SK-N-SH treated with all-trans-retinoic acid at 6 μM for 48 hours (cell line): ENCODE data around the gene SERPINA6.

Source experiments
- ATAC-seq: fragments of 200-7000 bp; cut with Tn5 transposase; 3 replicates; pipeline ENCODE4 v1.9.1; 2020; ENCODE audit warnings: mild to moderate bottlenecking, moderate library complexity
- ARNTL ChIP-seq: fragments of 450-650 bp; formaldehyde crosslinking; IDR thresholded peaks from 2 replicates; pipeline ENCODE4 v1.5.0; 2020; ENCODE audit warnings: low read depth, mild to moderate bottlenecking, moderate library complexity, borderline replicate concordance
- BACH2 ChIP-seq: fragments of 250-450 bp; sonication (Bioruptor Pico); IDR thresholded peaks from 2 replicates; pipeline ENCODE4 v1.9.0; 2021; ENCODE audit warnings: mild to moderate bottlenecking, borderline replicate concordance
- CSDC2 ChIP-seq: fragments of 250-450 bp; sonication (Bioruptor Pico); IDR thresholded peaks from 2 replicates; pipeline ENCODE4 v1.5.0; 2020; ENCODE audit warnings: mild to moderate bottlenecking, moderate library complexity
- ESRRG ChIP-seq: fragments of 250-450 bp; sonication (Bioruptor Pico); IDR thresholded peaks from 2 replicates; pipeline ENCODE4 v1.6.1; 2021; ENCODE audit warnings: mild to moderate bottlenecking
- GLIS3 ChIP-seq: fragments of 250-450 bp; sonication (Bioruptor Pico); IDR thresholded peaks from 2 replicates; pipeline ENCODE4 v1.5.0; 2020; ENCODE audit warnings: mild to moderate bottlenecking, moderate library complexity
- ISL1 ChIP-seq: fragments of 250-450 bp; sonication (Bioruptor Pico); IDR thresholded peaks from 2 replicates; pipeline ENCODE4 v2.1.2; 2022; ENCODE audit warnings: mild to moderate bottlenecking, moderate library complexity
- OSR1 ChIP-seq: fragments of 250-450 bp; sonication (Bioruptor Pico); IDR thresholded peaks from 2 replicates; pipeline ENCODE4 v1.8.0; 2022; ENCODE audit warnings: moderate library complexity, mild to moderate bottlenecking, inconsistent platforms
- PPARA ChIP-seq: fragments of 250-450 bp; sonication (Bioruptor Pico); IDR thresholded peaks from 2 replicates; pipeline ENCODE4 v1.5.0; 2020; ENCODE audit warnings: mild to moderate bottlenecking, borderline replicate concordance
- RARB ChIP-seq: fragments of 250-450 bp; sonication (Bioruptor Pico); IDR thresholded peaks from 2 replicates; pipeline ENCODE4 v1.8.0; 2021; ENCODE audit warnings: mild to moderate bottlenecking, moderate library complexity
- SNAI2 ChIP-seq: fragments of 250-450 bp; sonication (Bioruptor Pico); IDR thresholded peaks from 2 replicates; pipeline ENCODE4 v1.5.0; 2020; ENCODE audit warnings: mild to moderate bottlenecking, moderate library complexity
- TCF4 ChIP-seq: fragments of 250-450 bp; sonication (Bioruptor Pico); IDR thresholded peaks from 2 replicates; pipeline ENCODE4 v1.8.0; 2021; ENCODE audit warnings: mild to moderate bottlenecking, moderate library complexity, borderline replicate concordance
- TOX ChIP-seq: fragments of 250-450 bp; sonication (Bioruptor Pico); IDR thresholded peaks from 2 replicates; pipeline ENCODE4 v1.8.0; 2021; ENCODE audit warnings: mild to moderate bottlenecking, moderate library complexity, borderline replicate concordance
- ZC3H10 ChIP-seq: fragments of 250-450 bp; sonication (Bioruptor Pico); IDR thresholded peaks from 2 replicates; pipeline ENCODE4 v1.5.1; 2021; ENCODE audit warnings: mild to moderate bottlenecking, moderate library complexity
- ZFP3 ChIP-seq: fragments of 250-450 bp; sonication (Bioruptor Pico); IDR thresholded peaks from 2 replicates; pipeline ENCODE4 v1.5.0; 2020; ENCODE audit warnings: mild to moderate bottlenecking, moderate library complexity
- ZFP30 ChIP-seq: fragments of 450-650 bp; formaldehyde crosslinking; IDR thresholded peaks from 2 replicates; pipeline ENCODE4 v1.5.0; 2022; ENCODE audit warnings: mild to moderate bottlenecking, moderate library complexity
- ZNF565 ChIP-seq: fragments of 450-650 bp; formaldehyde crosslinking; conservative IDR thresholded peaks from 2 replicates; pipeline ENCODE4 v1.5.0; 2020; ENCODE audit warnings: low read depth, mild to moderate bottlenecking, moderate library complexity
- ZNF70 ChIP-seq: fragments of 450-650 bp; formaldehyde crosslinking; IDR thresholded peaks from 2 replicates; pipeline ENCODE4 v1.5.0; 2020; ENCODE audit warnings: mild to moderate bottlenecking, moderate library complexity
- ZNF8 ChIP-seq: fragments of 450-650 bp; formaldehyde crosslinking; IDR thresholded peaks from 2 replicates; pipeline ENCODE4 v1.5.0; 2020; ENCODE audit warnings: mild to moderate bottlenecking, moderate library complexity
- TF ChIP-seq, protein P1 (sequence below): fragments of 250-450 bp; sonication (Bioruptor Pico); IDR thresholded peaks from 2 replicates; pipeline ENCODE4 v1.8.0; 2021; ENCODE audit warnings: low read depth, mild to moderate bottlenecking, moderate library complexity, borderline replicate concordance
- TF ChIP-seq, protein P2 (sequence below): fragments of 250-450 bp; sonication (Bioruptor Pico); IDR thresholded peaks from 2 replicates; pipeline ENCODE4 v1.8.0; 2020; ENCODE audit warnings: mild to moderate bottlenecking, moderate library complexity, borderline replicate concordance
- TF ChIP-seq, protein P3 (sequence below): fragments of 250-450 bp; sonication (Bioruptor Pico); IDR thresholded peaks from 2 replicates; pipeline ENCODE4 v1.5.1; 2020; ENCODE audit warnings: low read depth, mild to moderate bottlenecking, moderate library complexity
- TF ChIP-seq, protein P4 (sequence below): fragments of 250-450 bp; sonication (Bioruptor Pico); IDR thresholded peaks from 2 replicates; pipeline ENCODE4 v1.5.1; 2021; ENCODE audit warnings: mild to moderate bottlenecking, moderate library complexity

Gene SERPINA6

DNA sequence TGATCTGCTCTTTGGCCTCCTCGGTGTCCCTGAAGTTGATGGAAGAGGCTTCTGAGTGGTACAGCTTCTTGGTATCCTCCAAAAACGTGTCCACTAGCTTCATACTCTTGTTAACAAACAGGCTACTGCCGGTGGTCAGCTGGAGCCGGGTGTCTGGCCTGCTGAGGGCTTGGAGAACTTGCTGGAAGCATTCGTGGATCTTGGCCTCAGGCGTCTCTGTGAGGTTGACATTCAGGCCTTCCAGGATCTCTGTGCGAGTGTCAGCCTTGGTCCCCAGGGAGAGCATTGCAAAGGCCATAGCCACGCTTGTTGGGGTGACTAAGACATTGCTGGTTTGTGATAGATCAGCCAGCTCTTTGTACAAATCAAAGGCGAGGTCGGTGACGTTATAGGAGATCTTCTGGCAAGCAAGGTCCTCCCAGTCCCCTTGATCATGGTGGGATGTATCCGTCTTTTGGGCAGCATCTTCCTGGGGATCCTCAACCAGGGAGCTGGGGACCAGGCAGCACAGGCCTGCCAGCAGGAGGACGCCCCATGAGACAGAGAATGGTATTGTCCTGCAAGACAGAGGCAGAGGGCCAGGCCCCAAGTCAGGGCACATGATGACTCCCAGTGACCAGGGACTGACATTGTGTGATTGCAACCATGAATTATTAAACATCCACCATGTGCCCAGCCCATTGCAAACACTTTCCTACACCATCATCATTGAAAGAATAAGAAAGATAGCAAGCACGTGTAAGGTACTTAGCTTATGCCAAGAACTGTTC, 43.2 kb upstream of the SERPINA6 start, which contains the start of gene SERPINA2 (continued):
- TF ChIP-seq, protein P1, sequence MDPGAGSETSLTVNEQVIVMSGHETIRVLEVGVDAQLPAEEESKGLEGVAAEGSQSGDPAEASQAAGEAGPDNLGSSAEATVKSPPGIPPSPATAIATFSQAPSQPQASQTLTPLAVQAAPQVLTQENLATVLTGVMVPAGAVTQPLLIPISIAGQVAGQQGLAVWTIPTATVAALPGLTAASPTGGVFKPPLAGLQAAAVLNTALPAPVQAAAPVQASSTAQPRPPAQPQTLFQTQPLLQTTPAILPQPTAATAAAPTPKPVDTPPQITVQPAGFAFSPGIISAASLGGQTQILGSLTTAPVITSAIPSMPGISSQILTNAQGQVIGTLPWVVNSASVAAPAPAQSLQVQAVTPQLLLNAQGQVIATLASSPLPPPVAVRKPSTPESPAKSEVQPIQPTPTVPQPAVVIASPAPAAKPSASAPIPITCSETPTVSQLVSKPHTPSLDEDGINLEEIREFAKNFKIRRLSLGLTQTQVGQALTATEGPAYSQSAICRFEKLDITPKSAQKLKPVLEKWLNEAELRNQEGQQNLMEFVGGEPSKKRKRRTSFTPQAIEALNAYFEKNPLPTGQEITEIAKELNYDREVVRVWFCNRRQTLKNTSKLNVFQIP (CRISPR knock-in tag): no peak
- TF ChIP-seq ARNTL (CRISPR knock-in tag): no peak
- TF ChIP-seq RARB (CRISPR knock-in tag): no peak
- TF ChIP-seq, protein P2, sequence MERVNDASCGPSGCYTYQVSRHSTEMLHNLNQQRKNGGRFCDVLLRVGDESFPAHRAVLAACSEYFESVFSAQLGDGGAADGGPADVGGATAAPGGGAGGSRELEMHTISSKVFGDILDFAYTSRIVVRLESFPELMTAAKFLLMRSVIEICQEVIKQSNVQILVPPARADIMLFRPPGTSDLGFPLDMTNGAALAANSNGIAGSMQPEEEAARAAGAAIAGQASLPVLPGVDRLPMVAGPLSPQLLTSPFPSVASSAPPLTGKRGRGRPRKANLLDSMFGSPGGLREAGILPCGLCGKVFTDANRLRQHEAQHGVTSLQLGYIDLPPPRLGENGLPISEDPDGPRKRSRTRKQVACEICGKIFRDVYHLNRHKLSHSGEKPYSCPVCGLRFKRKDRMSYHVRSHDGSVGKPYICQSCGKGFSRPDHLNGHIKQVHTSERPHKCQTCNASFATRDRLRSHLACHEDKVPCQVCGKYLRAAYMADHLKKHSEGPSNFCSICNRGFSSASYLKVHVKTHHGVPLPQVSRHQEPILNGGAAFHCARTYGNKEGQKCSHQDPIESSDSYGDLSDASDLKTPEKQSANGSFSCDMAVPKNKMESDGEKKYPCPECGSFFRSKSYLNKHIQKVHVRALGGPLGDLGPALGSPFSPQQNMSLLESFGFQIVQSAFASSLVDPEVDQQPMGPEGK: no peak
- no peak for TF ChIP-seq TCF4 (CRISPR knock-in tag)
- no peak for TF ChIP-seq ZFP3 (CRISPR knock-in tag)
- TF ChIP-seq PPARA (CRISPR knock-in tag): no peak
- TF ChIP-seq ESRRG (CRISPR knock-in tag): no peak
- TF ChIP-seq OSR1 (CRISPR knock-in tag): no peak
- TF ChIP-seq ZNF8 (CRISPR knock-in tag): no peak
- no peak for TF ChIP-seq BACH2
- no peak for TF ChIP-seq ZFP30

DNA sequence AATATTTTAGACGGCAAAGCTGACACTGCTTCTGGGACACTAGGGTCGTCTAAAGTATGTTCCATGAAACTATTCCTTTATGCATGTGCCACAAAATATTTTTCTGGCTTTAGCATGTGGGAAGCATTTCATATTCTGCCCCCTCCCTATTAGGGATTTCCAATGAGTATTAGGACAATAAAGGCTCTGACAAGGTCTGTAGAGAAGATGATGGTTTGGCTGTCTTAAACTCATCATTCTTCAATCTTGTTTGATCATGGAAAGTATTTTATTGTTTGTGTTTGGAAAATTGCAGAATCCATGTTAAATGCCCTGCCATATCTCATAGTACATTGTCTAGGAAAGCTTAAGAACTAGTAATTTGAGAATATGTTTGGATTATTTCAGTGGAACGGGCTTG, 42.5 kb upstream of the SERPINA6 start:
- ATAC-seq: no peak
- TF ChIP-seq ZNF8 (CRISPR knock-in tag) (no peak), ESRRG (CRISPR knock-in tag) (no peak), ZFP30 (no peak), SNAI2 (CRISPR knock-in tag) (no peak), ZNF565 (CRISPR knock-in tag) (no peak), ZC3H10 (CRISPR knock-in tag) (no peak), RARB (CRISPR knock-in tag) (no peak), PPARA (CRISPR knock-in tag) (no peak), OSR1 (CRISPR knock-in tag) (no peak), TOX (no peak), ISL1 (no peak), CSDC2 (CRISPR knock-in tag) (no peak), ZNF70 (CRISPR knock-in tag) (no peak)
- TF ChIP-seq, protein P1 (CRISPR knock-in tag): no peak
- TF ChIP-seq, protein P3, sequence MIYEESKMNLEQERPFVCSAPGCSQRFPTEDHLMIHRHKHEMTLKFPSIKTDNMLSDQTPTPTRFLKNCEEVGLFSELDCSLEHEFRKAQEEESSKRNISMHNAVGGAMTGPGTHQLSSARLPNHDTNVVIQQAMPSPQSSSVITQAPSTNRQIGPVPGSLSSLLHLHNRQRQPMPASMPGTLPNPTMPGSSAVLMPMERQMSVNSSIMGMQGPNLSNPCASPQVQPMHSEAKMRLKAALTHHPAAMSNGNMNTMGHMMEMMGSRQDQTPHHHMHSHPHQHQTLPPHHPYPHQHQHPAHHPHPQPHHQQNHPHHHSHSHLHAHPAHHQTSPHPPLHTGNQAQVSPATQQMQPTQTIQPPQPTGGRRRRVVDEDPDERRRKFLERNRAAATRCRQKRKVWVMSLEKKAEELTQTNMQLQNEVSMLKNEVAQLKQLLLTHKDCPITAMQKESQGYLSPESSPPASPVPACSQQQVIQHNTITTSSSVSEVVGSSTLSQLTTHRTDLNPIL (CRISPR knock-in tag): no peak
- TF ChIP-seq, protein P4, sequence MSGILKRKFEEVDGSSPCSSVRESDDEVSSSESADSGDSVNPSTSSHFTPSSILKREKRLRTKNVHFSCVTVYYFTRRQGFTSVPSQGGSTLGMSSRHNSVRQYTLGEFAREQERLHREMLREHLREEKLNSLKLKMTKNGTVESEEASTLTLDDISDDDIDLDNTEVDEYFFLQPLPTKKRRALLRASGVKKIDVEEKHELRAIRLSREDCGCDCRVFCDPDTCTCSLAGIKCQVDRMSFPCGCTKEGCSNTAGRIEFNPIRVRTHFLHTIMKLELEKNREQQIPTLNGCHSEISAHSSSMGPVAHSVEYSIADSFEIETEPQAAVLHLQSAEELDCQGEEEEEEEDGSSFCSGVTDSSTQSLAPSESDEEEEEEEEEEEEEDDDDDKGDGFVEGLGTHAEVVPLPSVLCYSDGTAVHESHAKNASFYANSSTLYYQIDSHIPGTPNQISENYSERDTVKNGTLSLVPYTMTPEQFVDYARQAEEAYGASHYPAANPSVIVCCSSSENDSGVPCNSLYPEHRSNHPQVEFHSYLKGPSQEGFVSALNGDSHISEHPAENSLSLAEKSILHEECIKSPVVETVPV (CRISPR knock-in tag): no peak

DNA sequence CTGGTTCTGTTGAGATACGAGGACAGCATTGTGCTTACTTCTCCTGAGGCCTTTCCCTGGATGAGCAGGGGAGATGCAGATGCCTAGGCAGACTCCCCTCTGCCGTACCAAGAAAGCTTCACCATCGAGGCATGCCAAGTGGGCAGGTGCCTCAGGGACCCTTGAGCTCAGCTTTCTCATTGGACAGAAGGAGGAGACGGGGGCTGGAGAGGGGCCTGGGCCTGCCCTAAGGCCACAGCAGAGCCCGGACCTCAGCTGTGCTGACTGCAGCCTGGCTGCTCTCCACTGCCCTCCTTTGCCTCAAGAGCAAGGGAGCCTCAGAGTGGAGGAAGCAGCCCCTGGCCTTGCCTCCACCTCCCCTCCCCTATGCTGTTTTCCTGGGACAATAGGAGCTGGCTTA, 41.8 kb upstream of the SERPINA6 start:
- TF ChIP-seq GLIS3: no peak
- TF ChIP-seq, protein P1 (CRISPR knock-in tag): no peak
- no peak for TF ChIP-seq ZFP30
- ATAC-seq: peak; percentile 25; the same call in 1 of the 3 replicates
